Kidney glomerular epithelial cell (primary cell): ENCODE data around the gene REC8.
A peak's percentile ranks its signal among the peaks of the same experiment; 100 is the strongest.
"Not testable (repeated sequence)": the region's sequence is repeated elsewhere in the genome, so short reads cannot be mapped to it uniquely, and the experiment has no call there.

Source experiments
- DNase-seq: peaks from one replicate; lab custom pipeline; 2025; lab: John Stamatoyannopoulos, UW

The REC8 gene

DNA sequence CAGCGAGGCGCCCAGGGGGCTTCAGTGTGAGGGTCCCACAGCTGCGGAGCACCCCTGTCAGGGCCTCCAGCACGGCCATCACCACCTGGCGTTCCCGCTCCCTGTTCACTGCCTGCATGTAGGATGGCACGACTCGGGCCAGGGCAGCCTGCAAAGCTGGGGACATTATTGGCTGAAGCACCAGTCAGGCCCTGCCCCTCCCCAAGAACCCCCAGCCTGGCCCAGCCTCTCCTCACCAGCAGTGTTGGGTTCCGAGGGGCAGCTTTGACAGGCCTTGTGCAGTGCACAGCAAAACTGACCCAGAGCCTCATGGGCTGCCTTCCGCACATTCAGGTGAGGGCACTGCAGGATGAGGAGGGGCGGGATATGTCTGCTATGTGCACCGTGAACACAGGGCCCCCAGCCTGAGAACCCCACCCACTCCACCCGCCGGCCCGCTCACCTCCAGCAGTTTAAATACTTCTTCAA, 11.2 kb downstream of the REC8 start:
- DNase-seq = no peak

DNA sequence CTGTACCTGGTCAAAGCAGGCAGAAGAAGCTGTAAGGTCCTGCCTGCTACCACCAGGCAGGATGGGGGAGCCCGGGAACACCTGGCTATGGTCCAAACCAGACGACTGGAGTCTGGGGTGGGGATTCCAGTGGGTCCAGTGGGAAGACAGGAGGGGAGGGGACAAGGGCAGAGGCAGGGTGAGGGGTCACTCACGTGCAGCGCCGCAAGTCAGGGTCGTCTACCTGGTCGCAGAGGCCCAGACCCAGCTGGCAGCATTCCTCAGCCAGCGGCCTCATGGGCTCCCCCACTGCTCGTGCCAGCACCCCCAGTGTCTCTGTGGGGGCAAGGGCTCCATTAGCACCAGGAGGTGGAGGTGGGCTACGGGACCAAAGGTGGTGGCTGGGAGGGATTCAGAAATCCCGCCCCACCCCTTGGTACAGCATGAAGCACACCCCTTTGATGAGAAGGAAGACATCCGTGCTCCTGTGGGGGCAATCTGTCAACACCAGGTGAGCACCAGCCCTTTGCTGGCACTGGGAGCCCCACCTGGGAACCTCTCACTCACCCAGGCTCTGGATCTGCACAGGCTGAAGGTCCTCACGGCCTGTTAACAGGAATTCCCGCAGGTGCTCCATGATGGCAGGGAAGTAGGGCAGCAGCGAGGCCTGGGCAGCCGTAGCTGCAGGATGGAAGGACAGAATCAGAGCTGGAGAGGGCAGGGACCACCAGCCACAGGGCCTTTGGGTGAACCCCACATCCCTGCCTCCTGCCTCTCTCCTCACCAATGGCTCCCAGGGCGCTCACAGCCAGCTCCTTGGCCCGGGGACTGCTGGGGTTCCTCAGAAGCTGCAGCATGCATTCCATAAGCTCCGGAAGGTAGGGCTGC, 12.5 kb downstream of the REC8 start:
- DNase-seq = no peak

DNA sequence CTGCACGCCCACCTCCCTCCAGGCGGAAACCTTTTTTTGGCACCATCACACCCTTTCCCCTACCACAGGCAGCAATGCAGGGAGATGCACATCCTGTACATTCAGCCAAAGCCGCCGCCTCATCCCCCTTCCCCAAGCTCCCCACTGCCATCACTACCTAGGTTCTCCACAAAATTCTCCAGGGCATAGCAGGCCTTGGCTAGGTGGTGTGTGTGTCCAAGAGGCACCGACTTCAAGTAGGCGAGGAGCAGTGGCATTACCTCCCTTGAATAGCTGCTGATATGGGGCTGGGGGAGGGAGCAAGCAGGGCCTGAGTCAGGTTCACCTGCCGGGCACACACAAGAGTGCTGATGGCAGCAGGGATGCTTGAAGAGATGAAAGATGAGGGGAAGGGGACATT, 13.1 kb downstream of the REC8 start:
- DNase-seq = no peak

DNA sequence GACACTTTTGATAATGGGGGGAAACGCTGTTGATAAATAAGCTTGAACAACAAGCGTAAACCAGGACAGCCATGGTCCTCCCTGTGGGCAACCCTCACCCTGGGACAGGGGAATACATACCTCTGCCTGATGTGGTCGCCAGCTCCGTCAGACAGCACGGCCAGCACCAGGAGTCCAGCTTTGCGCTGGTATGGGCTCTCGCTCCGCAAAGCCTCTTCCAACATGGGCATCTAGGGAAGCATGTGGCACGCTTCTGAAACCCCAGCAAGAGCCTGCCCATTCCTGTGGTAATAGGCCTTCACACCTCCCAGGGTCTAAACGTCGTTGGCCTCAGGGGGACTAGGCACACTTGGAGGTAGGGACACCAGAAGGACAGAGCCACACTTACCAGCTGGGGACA, 13.9 kb downstream of the REC8 start:
- DNase-seq = no peak

- DNase-seq = no peak
Observed at GRCh38 chr14:24186831-24187538, 15.1 kb downstream of the REC8 start.

DNA sequence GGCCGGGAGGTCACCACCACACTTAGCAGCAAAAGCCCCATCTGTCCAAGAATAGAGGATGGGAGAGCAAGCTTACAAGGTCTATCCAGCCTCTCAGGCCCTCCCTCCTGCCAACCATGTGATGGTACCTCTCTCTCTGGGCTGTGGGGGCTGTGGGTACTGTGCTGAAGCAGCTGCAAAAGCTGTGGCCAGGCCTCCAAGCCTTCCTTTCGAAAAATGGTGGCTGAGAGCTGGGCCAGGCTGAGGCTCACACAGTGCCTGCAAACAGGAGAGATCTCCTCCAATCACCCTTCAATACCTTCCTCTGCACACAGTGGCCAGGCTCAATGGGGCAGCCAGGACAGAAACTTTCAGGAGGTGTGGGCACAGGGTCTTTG, 15.6 kb downstream of the REC8 start:
- no peak for DNase-seq

- DNase-seq = peak; percentile 95
Observed at GRCh38 chr14:24188251-24189058, 16.6 kb downstream of the REC8 start, which contains the start of gene IPO4. Gene IPO4, minus strand, starts transcription at chr14:24188816. Its CDS starts 29 bp downstream, at chr14:24188787.

GRCh38 chr14:24189059-24189375, 17.1 kb downstream of the REC8 start:
- no peak for DNase-seq

DNA sequence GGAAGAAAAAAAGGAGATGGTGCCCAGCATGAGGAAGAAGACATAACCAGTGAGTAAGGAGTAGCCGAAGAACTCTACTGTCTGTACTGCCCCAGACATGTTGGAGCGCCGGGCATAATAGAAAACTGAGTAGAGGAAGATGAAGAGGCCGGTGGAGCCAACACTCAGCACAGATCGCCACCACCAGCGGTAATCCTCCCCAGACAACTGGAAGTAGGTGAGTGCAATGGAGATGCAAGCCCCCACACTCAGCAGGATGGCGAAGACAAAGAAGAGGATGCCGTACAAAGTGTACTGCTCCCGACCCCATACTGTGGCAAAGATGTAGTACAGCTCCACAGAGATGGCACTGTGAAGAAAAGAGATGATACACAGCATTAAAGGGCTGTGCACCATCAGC, 17.6 kb downstream of the REC8 start:
- DNase-seq = no peak

GRCh38 chr14:24190416-24190815, 18.5 kb downstream of the REC8 start:
- no peak for DNase-seq

DNA sequence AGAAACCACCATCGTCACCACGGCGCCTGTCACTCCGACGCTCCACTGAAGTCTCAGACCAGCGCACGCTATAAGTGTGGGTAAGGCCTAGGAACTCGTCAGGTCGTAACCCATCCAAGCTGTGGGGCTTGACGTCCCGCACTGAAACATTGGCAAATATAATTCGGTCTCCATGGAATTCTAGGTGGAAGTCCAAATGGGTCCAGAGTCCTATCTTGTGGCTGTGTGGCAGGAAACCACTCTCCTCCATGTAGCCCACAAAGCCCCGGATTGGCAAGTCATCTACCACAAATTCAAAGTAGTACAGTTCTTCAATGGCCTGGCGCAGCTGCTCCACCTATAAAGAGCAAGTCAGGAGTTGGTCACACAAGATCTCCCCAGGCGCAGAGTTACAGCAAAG, 21.1 kb downstream of the REC8 start:
- no peak for DNase-seq

GRCh38 chr14:24194186-24194872, 22.4 kb downstream of the REC8 start:
- no peak for DNase-seq

- no peak for DNase-seq
Observed at GRCh38 chr14:24194873-24195185, 22.9 kb downstream of the REC8 start.

- DNase-seq = peak; percentile 59
Observed at GRCh38 chr14:24195186-24196070, 23.5 kb downstream of the REC8 start, which contains the start of gene TM9SF1. Gene TM9SF1, minus strand, starts transcription at chr14:24195441. Its CDS starts 422 bp downstream, at chr14:24195019.

DNA sequence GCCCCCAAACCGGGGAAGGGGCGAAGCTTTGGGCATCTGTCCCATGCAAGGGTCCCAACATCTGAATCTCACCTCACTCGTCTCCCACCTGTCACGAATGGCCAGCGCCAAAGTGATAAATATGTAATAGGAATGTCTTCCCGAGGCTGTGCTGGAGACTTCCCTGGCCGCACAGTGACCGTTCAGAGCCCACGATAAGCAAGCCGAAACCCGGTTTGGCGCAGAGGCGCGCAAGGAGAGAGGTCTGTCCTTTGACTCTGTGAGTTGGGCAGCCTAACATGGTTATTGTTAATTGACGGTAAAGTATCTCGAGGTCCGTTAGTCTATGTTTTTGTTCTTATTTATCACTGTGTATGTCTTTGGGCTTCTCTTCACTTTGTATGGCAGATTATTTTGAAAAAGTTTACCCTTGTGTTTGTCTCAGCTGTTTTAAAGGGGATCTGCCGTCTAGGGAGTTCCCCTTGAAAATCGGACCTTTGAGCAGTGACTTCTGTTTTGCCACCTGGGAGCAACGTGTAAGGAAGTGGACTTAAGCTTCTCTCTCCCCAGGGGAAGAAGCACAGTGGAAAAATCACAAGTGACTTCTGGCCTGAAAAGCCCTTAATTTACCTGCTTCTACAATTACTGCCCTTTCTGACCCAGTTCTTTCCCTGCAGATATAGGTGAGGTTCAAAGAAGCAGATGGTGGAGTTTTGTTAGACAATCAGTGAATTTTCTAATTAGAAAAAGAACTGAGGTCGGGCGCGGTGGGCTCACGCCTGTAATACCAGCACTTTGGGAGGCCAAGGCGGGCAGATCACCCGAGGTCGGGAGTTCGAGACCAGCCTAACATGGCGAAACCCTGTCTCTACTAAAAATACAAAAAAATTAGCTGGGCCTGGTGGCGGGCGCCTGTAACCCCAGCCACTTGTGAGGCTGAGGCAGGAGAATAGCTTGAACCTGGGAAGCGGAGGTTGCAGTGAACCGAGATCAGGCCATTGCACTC, 24.5 kb downstream of the REC8 start:
- peak; percentile 57 for DNase-seq

DNA sequence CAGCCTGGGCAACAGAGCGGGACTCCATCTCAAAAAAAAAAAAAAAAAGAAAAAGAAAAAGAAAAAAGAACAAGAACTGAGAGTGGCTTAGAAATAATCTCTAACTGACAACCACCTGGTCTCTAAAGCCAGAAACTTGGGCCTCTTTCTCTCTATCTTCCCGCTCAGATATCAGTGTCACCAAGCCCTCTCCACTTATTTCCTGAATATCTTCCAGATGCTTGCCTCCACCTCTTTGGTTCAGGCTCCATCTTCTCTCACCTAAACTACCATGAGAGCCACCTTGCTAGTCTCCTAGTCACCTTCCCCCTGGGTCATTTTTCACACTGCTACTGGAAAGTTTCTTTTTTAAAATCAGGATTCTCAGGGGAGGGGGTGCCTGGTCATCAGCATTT, 25.2 kb downstream of the REC8 start:
- no peak for DNase-seq

- DNase-seq = no peak
Observed at GRCh38 chr14:24198814-24199524, 27.1 kb downstream of the REC8 start.

GRCh38 chr14:24202538-24202937, 30.7 kb downstream of the REC8 start:
- DNase-seq = not testable (repeated sequence)

DNA sequence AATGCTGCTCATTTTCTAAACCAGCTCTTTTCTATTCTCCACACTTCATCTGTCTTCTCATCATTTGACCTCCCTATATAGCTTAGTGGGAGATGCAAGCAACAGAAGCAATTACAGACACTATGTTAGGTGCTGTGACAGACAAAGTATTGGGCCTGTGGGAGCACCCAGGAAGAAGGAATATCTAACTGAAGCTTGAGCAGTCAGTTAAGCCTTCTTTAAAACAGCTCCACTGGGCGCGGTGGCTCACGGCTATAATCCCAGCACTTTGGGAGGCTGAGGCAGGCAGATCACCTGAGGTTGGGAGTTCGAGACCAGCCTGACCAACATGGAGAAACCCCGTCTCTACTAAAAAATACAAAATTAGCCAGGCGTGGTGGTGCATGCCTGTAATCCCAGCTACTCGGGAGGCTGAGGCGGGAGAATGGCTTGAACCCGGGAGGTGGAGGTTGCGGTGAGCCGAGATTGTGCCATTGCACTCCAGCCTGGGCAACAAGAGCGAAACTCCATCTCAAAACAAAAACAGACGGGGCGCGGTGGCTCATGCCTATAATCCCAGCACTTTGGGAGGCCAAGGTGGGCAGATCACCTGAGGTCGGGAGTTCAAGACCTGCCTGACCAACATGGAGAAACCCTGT, 31.5 kb downstream of the REC8 start:
- DNase-seq = not testable (repeated sequence)
